K562 (cell line): ENCODE measurements around the gene LCLAT1. TPM values are rescaled to one million over a fixed set of nuclear protein-coding genes. Genes with fewer than 3 reads are reported as not detected.

Source experiments
- ATAC-seq: fragments of 200-7000 bp; cut with Tn5 transposase; 3 replicates; pipeline ENCODE4 v1.9.1; 2020; ENCODE audit warnings: moderate library complexity
- BruUV-seq: library from RNA; stranded (reverse); fragments of 400-500 nt; replicated peaks from 2 replicates; lab custom pipeline; 2021; lab: Mats Ljungman, UMichigan
- CTCF ChIA-PET: fragments of 300-600 bp; formaldehyde crosslinking; extraction: SDS; loops from one replicate; lab custom pipeline; 2021; ENCODE audit warnings: low intra/inter-chr PET ratio; lab: Yijun Ruan, JAX
- POLR2A ChIA-PET: fragments of 300-600, 350-650 bp; sonication (Branson Sonifier 250); formaldehyde crosslinking; extraction: SDS; loops from one replicate; lab custom pipeline; 2021; ENCODE audit warnings: antibody characterized with exemption, inconsistent platforms; lab: Yijun Ruan, JAX
- DNase-seq, 4 experiments: peaks; one replicate each; pipeline versions ENCODE4 v3.0.0 to v3.0.0-alpha.2; 2011 to 2018; ENCODE audit warnings: low spot score in 3 of 4, mixed read lengths in 3 of 4; ENCODE audit errors: extremely low read depth in 1 of 4
- FAIRE-seq: peaks from 2 replicates; lab custom pipeline; 2011; peaks lifted over from hg19 to GRCh38; lab: Jason Lieb, UNC
- H2AFZ ChIP-seq: 2 replicates; pipeline ENCODE4 v1.6.0; 2011; ENCODE audit warnings: low read depth, low read length, control low read depth, inconsistent platforms
- H3K27ac ChIP-seq: fragments of 200-600 bp; 3 replicates; pipeline ENCODE4 v1.8.0; 2011; ENCODE audit warnings: low read depth, mild to moderate bottlenecking, control low read depth, inconsistent platforms, low read length, moderate library complexity, mixed read lengths; ENCODE audit errors: extremely low read depth
- H3K27me3 ChIP-seq, 2 experiments: fragments of 300-600 bp in 1 of 2; 2 replicates in 1 of 2; 3 replicates in 1 of 2; pipeline versions ENCODE4 v1.6.0 to v1.8.0; 2011; ENCODE audit warnings: inconsistent platforms in 2 of 2, low read length in 2 of 2, mild to moderate bottlenecking in 1 of 2, mixed read lengths in 1 of 2, moderate library complexity in 1 of 2; ENCODE audit not compliant: control insufficient read depth in 2 of 2, insufficient read depth in 2 of 2
- H3K36me3 ChIP-seq: fragments of 300-600 bp; 3 replicates; pipeline ENCODE4 v1.8.0; 2011; ENCODE audit warnings: mild to moderate bottlenecking, low read length, inconsistent platforms; ENCODE audit not compliant: control insufficient read depth, insufficient read depth
- H3K4me1 ChIP-seq, 2 experiments: fragments of 200-600 bp in 1 of 2; replicated peaks in 1 of 2; 2 replicates in 1 of 2; 3 replicates in 1 of 2; pipeline versions ENCODE4 v1.5.1 to v1.8.0; 2011; ENCODE audit warnings: inconsistent platforms in 2 of 2, low read length in 2 of 2, mild to moderate bottlenecking in 1 of 2, mixed read lengths in 1 of 2, moderate library complexity in 1 of 2; ENCODE audit not compliant: control insufficient read depth in 2 of 2, insufficient read depth in 2 of 2
- H3K4me2 ChIP-seq: 2 replicates; pipeline ENCODE4 v1.6.1; 2011; ENCODE audit warnings: low read length, control low read depth, inconsistent platforms, mixed read lengths; ENCODE audit not compliant: insufficient read depth
- H3K4me3 ChIP-seq: fragments of 200-600 bp; sonication (generic), shearing (Covaris generic); 2 replicates; pipeline ENCODE4 v1.5.1; 2016; ENCODE audit warnings: control low read depth, inconsistent platforms
- H3K79me2 ChIP-seq: fragments of 200-600 bp; 3 replicates; pipeline ENCODE4 v1.8.0; 2011; ENCODE audit warnings: low read length, inconsistent platforms; ENCODE audit not compliant: control insufficient read depth, insufficient read depth
- H3K9ac ChIP-seq, 2 experiments: 2 replicates each; pipeline versions ENCODE4 v1.6.0 to v1.6.1; 2011; ENCODE audit warnings: low read depth in 2 of 2, low read length in 2 of 2, control low read depth in 1 of 2, inconsistent platforms in 1 of 2, mild to moderate bottlenecking in 1 of 2, mixed read lengths in 1 of 2; ENCODE audit not compliant: insufficient read depth in 1 of 2
- H3K9me1 ChIP-seq: one replicate; pipeline ENCODE4 v1.6.0; 2011; ENCODE audit warnings: inconsistent platforms, mild to moderate bottlenecking, low read length, moderate library complexity; ENCODE audit not compliant: control insufficient read depth, insufficient read depth
- H3K9me3 ChIP-seq: replicated peaks from 2 replicates; pipeline ENCODE4 v1.5.1; 2011; ENCODE audit warnings: low read depth, low read length, inconsistent platforms; ENCODE audit not compliant: control insufficient read depth, insufficient read depth
- H4K20me1 ChIP-seq: replicated peaks from 2 replicates; pipeline ENCODE4 v1.6.1; 2011; ENCODE audit warnings: low read length, inconsistent platforms, mixed read lengths; ENCODE audit not compliant: control insufficient read depth, insufficient read depth
- CAMTA2 ChIP-seq: fragments of 250-450 bp; sonication (Bioruptor Pico); conservative IDR thresholded peaks from 2 replicates; pipeline ENCODE4 v1.5.1; 2022
- E2F4 ChIP-seq: sonication (generic); formaldehyde crosslinking; IDR thresholded peaks from 2 replicates; pipeline ENCODE4 v1.8.0; 2022; ENCODE audit warnings: mild to moderate bottlenecking, low read depth, missing genetic modification reagents
- ESRRB ChIP-seq: fragments of 250-450 bp; sonication (Bioruptor Pico); IDR thresholded peaks from 2 replicates; pipeline ENCODE4 v1.5.0; 2020; ENCODE audit warnings: mild to moderate bottlenecking, moderate library complexity, borderline replicate concordance
- JUNB ChIP-seq: fragments of 450-650 bp; formaldehyde crosslinking; conservative IDR thresholded peaks from 2 replicates; pipeline ENCODE4 v1.4.0; 2020; ENCODE audit warnings: mild to moderate bottlenecking
- KDM1A ChIP-seq, 2 experiments: fragments of 450-650 bp; IDR thresholded peaks; 2 replicates each; pipeline ENCODE4 v1.6.1; 2016; ENCODE audit warnings: mild to moderate bottlenecking in 2 of 2
- MYNN ChIP-seq, 2 experiments: sonication (generic); formaldehyde crosslinking in 1 of 2; IDR thresholded peaks; 2 replicates each; pipeline versions ENCODE4 v1.5.0 to v1.6.1; 2016 to 2020; ENCODE audit warnings: antibody characterized with exemption in 1 of 2, missing genetic modification reagents in 1 of 2
- PATZ1 ChIP-seq: fragments of 250-450 bp; sonication (Bioruptor Pico); IDR thresholded peaks from 2 replicates; pipeline ENCODE4 v1.5.0; 2020; ENCODE audit warnings: mild to moderate bottlenecking, borderline replicate concordance
- RBM25 ChIP-seq: fragments of 200-400 bp; formaldehyde crosslinking; IDR thresholded peaks from 2 replicates; pipeline ENCODE4 v1.6.1; 2018; ENCODE audit warnings: low read length, low read depth, moderate library complexity; ENCODE audit not compliant: severe bottlenecking
- SMC3 ChIP-seq: conservative IDR thresholded peaks from 2 replicates; pipeline ENCODE4 v1.6.1; 2011; ENCODE audit warnings: low read depth, low read length, improper control_type of control experiment; ENCODE audit not compliant: insufficient read depth
- SUPT5H ChIP-seq: fragments of 450-650 bp; IDR thresholded peaks from 2 replicates; pipeline ENCODE4 v1.6.1; 2016
- XRCC3 ChIP-seq: fragments of 450-650 bp; IDR thresholded peaks from 2 replicates; pipeline ENCODE4 v1.6.1; 2017; ENCODE audit warnings: mild to moderate bottlenecking, moderate library complexity
- XRCC5 ChIP-seq: fragments of 200-400 bp; formaldehyde crosslinking; IDR thresholded peaks from 2 replicates; pipeline ENCODE4 v1.6.1; 2017; ENCODE audit warnings: low read depth, mild to moderate bottlenecking, low read length
- ZFP30 ChIP-seq: fragments of 250-450 bp; sonication (Bioruptor Pico); IDR thresholded peaks from 2 replicates; pipeline ENCODE4 v1.8.0; 2022; ENCODE audit warnings: moderate library complexity, mild to moderate bottlenecking, inconsistent platforms, borderline replicate concordance
- ZNF146 ChIP-seq: IDR thresholded peaks from one replicate; pipeline ENCODE4 v1.6.1; 2018; ENCODE audit warnings: missing compliant biosample characterization; ENCODE audit not compliant: unreplicated experiment
- WGBS: fragments of 100-300 bp; shearing (Covaris generic); methylation state at CpG from one replicate; pipeline ENCODE4 v1.1.6; 2016; ENCODE audit warnings: low coverage, mixed read lengths; ENCODE audit not compliant: insufficient coverage; ENCODE audit errors: missing lambda C conversion rate; 5-methylcytosine and 5-hydroxymethylcytosine counted together
- in situ Hi-C: fragments of 300-500 bp; cut with MboI; formaldehyde crosslinking; loops from 4 replicates; pipeline ENCODE4 v1.15.0; 2018; ENCODE audit warnings: inconsistent platforms, mixed read lengths
- intact Hi-C: fragments of 100-400 bp; cut with micrococcal nuclease; formaldehyde crosslinking; loops from 2 replicates; pipeline ENCODE4 v1.14.2; 2022
- polyA plus RNA-seq, 8 experiments: library from polyadenylated mRNA; depleted of rRNA in 4 of 8; stranded (reverse) in 5 of 8; unstranded in 3 of 8; fragments of >200 nt; fragmentation: Nextera tagmentation in 2 of 8; fragmentation: Illumina TruSeq in 1 of 8; extraction: Ambion mirVana in 2 of 8; extraction: Trizol in 1 of 8; gene quantifications; 2 replicates each; pipeline versions ENCODE4 v1.2.1 to v1.2.3, GENCODE V29; 2011 to 2014; ENCODE audit warnings: inconsistent platforms in 1 of 8, missing spikeins in 1 of 8
- total RNA-seq, 7 experiments: library from RNA; depleted of rRNA in 6 of 7; stranded (reverse); fragments of >200 nt in 6 of 7; fragmentation: Illumina TruSeq in 2 of 7; extraction: Trizol in 2 of 7; gene quantifications; 2 replicates each; pipeline versions ENCODE4 v1.2.1 to v1.2.3, GENCODE V29; 2011 to 2021; ENCODE audit warnings: low replicate concordance in 1 of 7
- TF ChIP-seq, protein P1 (sequence below): sonication (generic); formaldehyde crosslinking; IDR thresholded peaks from 2 replicates; pipeline ENCODE4 v1.8.1; 2023; ENCODE audit warnings: mild to moderate bottlenecking, missing genetic modification reagents, moderate library complexity

LCLAT1 gene
- total and polyA plus RNA-seq, 9 of the 15 experiments (the other 6 are each of a cell fraction or from before 2014, with no cell fraction given), result 8.9 to 63.3 (median 25.4) TPM

DNA sequence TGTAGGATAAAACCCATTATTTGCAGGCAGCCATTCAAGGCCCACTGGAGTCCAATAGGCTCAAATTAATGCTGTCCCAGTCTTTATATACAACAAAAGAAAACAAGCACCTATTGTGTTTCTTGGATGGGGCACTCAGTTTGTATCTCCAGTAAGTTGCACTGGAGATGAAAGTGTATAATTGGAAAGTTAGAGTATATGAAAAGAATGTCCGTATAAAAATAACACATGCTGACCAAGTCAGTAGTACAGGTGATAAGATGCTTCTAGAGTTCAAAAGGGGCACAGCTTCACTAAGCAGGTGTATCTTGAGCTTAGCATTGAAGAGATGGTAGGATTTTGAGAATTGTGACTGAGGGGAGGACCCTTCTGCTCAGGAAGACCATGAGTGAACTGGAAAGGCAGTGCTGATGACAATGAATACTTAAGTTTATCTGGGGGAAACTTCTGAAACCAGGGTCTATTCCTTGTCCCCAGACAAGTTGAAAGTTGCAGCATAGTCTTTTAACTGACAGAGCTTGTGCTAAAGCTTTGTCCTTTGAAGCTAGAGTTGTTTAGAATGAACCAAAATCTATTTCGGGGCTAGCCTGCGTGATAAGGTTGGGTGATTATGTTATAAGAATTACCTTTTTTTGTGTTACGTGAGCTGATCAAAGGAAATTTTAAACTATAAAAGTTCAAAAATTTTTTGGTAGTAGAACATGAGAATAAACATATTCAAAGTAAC lies 15.2 kb downstream of the LCLAT1 start:
- peaks cover 2 to 11% of the 10 kb centered on the region in 2 experiments; a peak in 2 of 5 replicates for H3K4me1 ChIP-seq
- in situ Hi-C loops, result no loop called here
- no peaks in the 10 kb centered on the region for H3K36me3 ChIP-seq
- TF ChIP-seq ZFP30 (CRISPR knock-in tag) (no peak), XRCC3 (no peak), E2F4 (CRISPR knock-in tag) (no peak), ZNF146 (CRISPR knock-in tag) (no peak), CAMTA2 (CRISPR knock-in tag) (no peak), XRCC5 (no peak), SMC3 (no peak), PATZ1 (no peak), RBM25 (no peak), MYNN (IDR thresholded peaks at IDR 0.05) (no peak), MYNN (CRISPR knock-in tag; IDR thresholded peaks at IDR 0.05) (no peak), ESRRB (CRISPR knock-in tag) (no peak), SUPT5H (no peak), KDM1A (IDR thresholded peaks at IDR 0.05) (no peak), JUNB (no peak)
- TF ChIP-seq, protein P1, sequence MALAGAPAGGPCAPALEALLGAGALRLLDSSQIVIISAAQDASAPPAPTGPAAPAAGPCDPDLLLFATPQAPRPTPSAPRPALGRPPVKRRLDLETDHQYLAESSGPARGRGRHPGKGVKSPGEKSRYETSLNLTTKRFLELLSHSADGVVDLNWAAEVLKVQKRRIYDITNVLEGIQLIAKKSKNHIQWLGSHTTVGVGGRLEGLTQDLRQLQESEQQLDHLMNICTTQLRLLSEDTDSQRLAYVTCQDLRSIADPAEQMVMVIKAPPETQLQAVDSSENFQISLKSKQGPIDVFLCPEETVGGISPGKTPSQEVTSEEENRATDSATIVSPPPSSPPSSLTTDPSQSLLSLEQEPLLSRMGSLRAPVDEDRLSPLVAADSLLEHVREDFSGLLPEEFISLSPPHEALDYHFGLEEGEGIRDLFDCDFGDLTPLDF, result no peak
- TF ChIP-seq, all 486 proteins: peak for 0
- 87% methylated on average over 4 of the region's 4 CpGs for WGBS
- Histone ChIP-seq H3K4me3 (no peak overlapping the region), H3K9ac (no peak overlapping the region), H3K79me2 (peaks cover 87% of the 10 kb centered on the region), H4K20me1 (no peaks in the 10 kb centered on the region; the same call in none of the 2 replicates), H3K27me3 (no peaks in the 10 kb centered on the region), H2AFZ (no peak overlapping the region), H3K9me1 (no peaks in the 10 kb centered on the region), H3K4me2 (no peak overlapping the region), H3K9me3 (no peaks in the 10 kb centered on the region), H3K27ac (no peak overlapping the region)
- DNase-seq (no peak), ATAC-seq (no peak), FAIRE-seq (no peak)
- CTCF ChIA-PET, result no interaction called here
- POLR2A ChIA-PET, result no interaction called here
- intact Hi-C loops, result no loop called here
- no TSS peak for BruUV-seq
